HepG2 (cell line): Measurements from ENCODE around the gene PLAAT1. TPM values are rescaled to one million over a fixed set of nuclear protein-coding genes. Genes with fewer than 3 reads are reported as not detected.

Experiments
- ATAC-seq: fragments of 200-7000 bp; cut with Tn5 transposase; 3 replicates; pipeline ENCODE4 v1.9.1; 2020; ENCODE audit warnings: mild to moderate bottlenecking, moderate library complexity
- BruUV-seq: library from RNA; stranded (reverse); fragments of 400-500 nt; replicated peaks from 2 replicates; lab custom pipeline; 2021; lab: Mats Ljungman, UMichigan
- CTCF ChIA-PET: fragments of 300-600 bp; formaldehyde crosslinking; extraction: SDS; loops from one replicate; lab custom pipeline; 2021; ENCODE audit warnings: low total read pairs, inconsistent platforms, low intra/inter-chr PET ratio; lab: Yijun Ruan, JAX
- POLR2A ChIA-PET: fragments of 350-600 bp; sonication (Branson Sonifier 250); formaldehyde crosslinking; loops from one replicate; lab custom pipeline; 2020; ENCODE audit warnings: antibody characterized with exemption, inconsistent platforms; lab: Yijun Ruan, JAX
- DNase-seq: peaks from one replicate; pipeline ENCODE4 v3.0.0-alpha.2; 2015; ENCODE audit warnings: low spot score
- FAIRE-seq: peaks from 3 replicates; lab custom pipeline; 2011; peaks lifted over from hg19 to GRCh38; lab: Jason Lieb, UNC
- H2AFZ ChIP-seq: one replicate; pipeline ENCODE4 v1.6.1; 2011; ENCODE audit warnings: low read length, inconsistent platforms
- H3K27ac ChIP-seq: fragments of 300-600 bp; 3 replicates; pipeline ENCODE4 v1.8.0; 2011; ENCODE audit warnings: mixed run types, mild to moderate bottlenecking, mixed read lengths, low read length, inconsistent platforms; ENCODE audit not compliant: insufficient read depth; ENCODE audit errors: extremely low read length
- H3K27me3 ChIP-seq, 2 experiments: fragments of 200-600 bp in 1 of 2; 2 replicates in 1 of 2; 3 replicates in 1 of 2; pipeline versions ENCODE4 v1.6.0 to v1.8.0; 2011; ENCODE audit warnings: low read length in 2 of 2, mild to moderate bottlenecking in 2 of 2, moderate library complexity in 2 of 2, inconsistent platforms in 1 of 2; ENCODE audit not compliant: insufficient read depth in 2 of 2, control insufficient read depth in 1 of 2
- H3K36me3 ChIP-seq, 2 experiments: fragments of 200-600 bp in 1 of 2; replicated peaks in 1 of 2; 2 replicates in 1 of 2; 3 replicates in 1 of 2; pipeline versions ENCODE4 v1.5.1 to v1.8.0; 2011; ENCODE audit warnings: low read length in 2 of 2, inconsistent platforms in 1 of 2; ENCODE audit not compliant: insufficient read depth in 2 of 2, control insufficient read depth in 1 of 2
- H3K4me1 ChIP-seq: 2 replicates; pipeline ENCODE4 v1.5.1; 2012; ENCODE audit warnings: low read length, inconsistent platforms; ENCODE audit not compliant: insufficient read depth
- H3K4me2 ChIP-seq: 2 replicates; pipeline ENCODE4 v1.6.0; 2011; ENCODE audit warnings: low read depth, low read length, inconsistent platforms
- H3K4me3 ChIP-seq, 3 experiments: fragments of 200-600 bp in 1 of 3; sonication (generic), shearing (Covaris generic) in 1 of 3; replicated peaks in 1 of 3; 2 replicates each; pipeline ENCODE4 v1.5.1; 2011 to 2016; ENCODE audit warnings: low read length in 3 of 3, inconsistent platforms in 2 of 3, low read depth in 2 of 3, mild to moderate bottlenecking in 2 of 3, control low read depth in 1 of 3, mixed read lengths in 1 of 3; ENCODE audit not compliant: insufficient read depth in 1 of 3
- H3K79me2 ChIP-seq: one replicate; pipeline ENCODE4 v1.6.1; 2011; ENCODE audit warnings: low read length, inconsistent platforms; ENCODE audit not compliant: insufficient read depth
- H3K9ac ChIP-seq: 2 replicates; pipeline ENCODE4 v1.6.0; 2011; ENCODE audit warnings: mild to moderate bottlenecking, low read depth, low read length, inconsistent platforms; ENCODE audit not compliant: insufficient read depth
- H3K9me3 ChIP-seq: 2 replicates; pipeline ENCODE4 v1.5.1; 2012; ENCODE audit warnings: mild to moderate bottlenecking, low read length
- H4K20me1 ChIP-seq: 2 replicates; pipeline ENCODE4 v1.6.0; 2011; ENCODE audit warnings: inconsistent platforms, mild to moderate bottlenecking, low read length, moderate library complexity; ENCODE audit not compliant: insufficient read depth
- DPF2 ChIP-seq: sonication (generic); formaldehyde crosslinking; IDR thresholded peaks from 2 replicates; pipeline ENCODE4 v1.4.0; 2020; ENCODE audit warnings: mild to moderate bottlenecking, low read depth, missing genetic modification reagents, borderline replicate concordance
- FOXC1 ChIP-seq: sonication (generic); formaldehyde crosslinking; IDR thresholded peaks from 2 replicates; pipeline ENCODE4 v1.8.0; 2022; ENCODE audit warnings: mild to moderate bottlenecking, missing genetic modification reagents, borderline replicate concordance
- FOXJ3 ChIP-seq: sonication (generic); formaldehyde crosslinking; IDR thresholded peaks from 2 replicates; pipeline ENCODE4 v1.4.0; 2020; ENCODE audit warnings: missing genetic modification reagents, mild to moderate bottlenecking, borderline replicate concordance
- GFI1 ChIP-seq: sonication (generic); formaldehyde crosslinking; IDR thresholded peaks from 2 replicates; pipeline ENCODE4 v1.5.0; 2020; ENCODE audit warnings: missing genetic modification reagents, mild to moderate bottlenecking, borderline replicate concordance
- KLF16 ChIP-seq, 2 experiments: sonication (generic) in 1 of 2; formaldehyde crosslinking in 1 of 2; IDR thresholded peaks; 2 replicates each; pipeline versions ENCODE4 v1.6.1 to v1.8.0; 2016 to 2023; ENCODE audit warnings: missing genetic modification reagents in 2 of 2, missing compliant biosample characterization in 1 of 2
- RFX3 ChIP-seq: IDR thresholded peaks from 2 replicates; pipeline ENCODE4 v1.6.1; 2016; ENCODE audit warnings: missing biosample characterization, missing genetic modification reagents
- TEAD3 ChIP-seq: optimal IDR thresholded peaks from 2 replicates; pipeline ENCODE3; 2016; ENCODE audit warnings: borderline replicate concordance
- ZNF235 ChIP-seq: sonication (generic); formaldehyde crosslinking; IDR thresholded peaks from 2 replicates; pipeline ENCODE4 v1.8.1; 2023; ENCODE audit warnings: mild to moderate bottlenecking, missing genetic modification reagents, borderline replicate concordance
- ZNF510 ChIP-seq: sonication (generic); formaldehyde crosslinking; IDR thresholded peaks from 2 replicates; pipeline ENCODE4 v1.4.0; 2020; ENCODE audit warnings: low read depth, mild to moderate bottlenecking, missing genetic modification reagents
- ZNF543 ChIP-seq: sonication (generic); formaldehyde crosslinking; IDR thresholded peaks from 2 replicates; pipeline ENCODE4 v1.4.0; 2020; ENCODE audit warnings: mild to moderate bottlenecking, missing genetic modification reagents
- ZNF710 ChIP-seq: sonication (generic); formaldehyde crosslinking; IDR thresholded peaks from 2 replicates; pipeline ENCODE4 v1.5.0; 2020; ENCODE audit warnings: mild to moderate bottlenecking, missing genetic modification reagents, borderline replicate concordance
- ZSCAN25 ChIP-seq: sonication (generic); formaldehyde crosslinking; IDR thresholded peaks from 2 replicates; pipeline ENCODE4 v1.8.0; 2022; ENCODE audit warnings: mild to moderate bottlenecking, missing genetic modification reagents
- ZSCAN31 ChIP-seq: sonication (generic); formaldehyde crosslinking; IDR thresholded peaks from 2 replicates; pipeline ENCODE4 v1.5.0; 2020; ENCODE audit warnings: low read depth, mild to moderate bottlenecking, missing genetic modification reagents
- WGBS: methylation state at CpG from one replicate; pipeline ENCODE4 v1.1.6; 2017; ENCODE audit warnings: low lambda C conversion rate; 5-methylcytosine and 5-hydroxymethylcytosine counted together
- in situ Hi-C: cut with HindIII; loops from 2 replicates; pipeline ENCODE4 v1.10.0; 2017; ENCODE audit warnings: low pct_unique_long_range_greater_than_20kb; ENCODE audit not compliant: extremely low pct_ligation_motif_present
- intact Hi-C: fragments of 100-400 bp; cut with micrococcal nuclease; formaldehyde crosslinking; loops from one replicate; pipeline ENCODE4 v1.10.0; 2022; ENCODE audit not compliant: unreplicated experiment
- polyA plus RNA-seq, 8 experiments: library from polyadenylated mRNA; depleted of rRNA in 3 of 8; stranded (reverse) in 7 of 8; unstranded in 1 of 8; fragments of >200 nt; fragmentation: Illumina TruSeq in 4 of 8; extraction: Trizol in 4 of 8; gene quantifications; 2 replicates each; pipeline versions ENCODE4 v1.2.1 to v1.2.3, GENCODE V29; 2011 to 2016; ENCODE audit warnings: low read depth in 4 of 8, missing spikeins in 1 of 8, mixed read lengths in 1 of 8; ENCODE audit not compliant: insufficient read depth in 1 of 8
- total RNA-seq, 5 experiments: library from RNA; depleted of rRNA; stranded (reverse); fragments of >200 nt; fragmentation: Illumina TruSeq; extraction: Trizol; gene quantifications; 2 replicates each; pipeline ENCODE4 v1.2.3, GENCODE V29; 2016; ENCODE audit warnings: low read depth in 1 of 5
- TF ChIP-seq, protein P1 (sequence below): sonication (generic); formaldehyde crosslinking; IDR thresholded peaks from 2 replicates; pipeline ENCODE4 v1.9.0; 2021; ENCODE audit warnings: missing genetic modification reagents, borderline replicate concordance

Gene PLAAT1
- total and polyA plus RNA-seq, 2 of the 13 experiments (the other 11 are each of a cell fraction or from before 2014, with no cell fraction given) = not detected

- TF ChIP-seq FOXC1 (no peak), ZNF235 (no peak), ZSCAN25 (CRISPR knock-in tag) (no peak)
- TF ChIP-seq, all 625 proteins: peak for 0
Measured at GRCh38 chr3:193237030-193237429, 4.0 kb upstream of the PLAAT1 start (continued).

DNA sequence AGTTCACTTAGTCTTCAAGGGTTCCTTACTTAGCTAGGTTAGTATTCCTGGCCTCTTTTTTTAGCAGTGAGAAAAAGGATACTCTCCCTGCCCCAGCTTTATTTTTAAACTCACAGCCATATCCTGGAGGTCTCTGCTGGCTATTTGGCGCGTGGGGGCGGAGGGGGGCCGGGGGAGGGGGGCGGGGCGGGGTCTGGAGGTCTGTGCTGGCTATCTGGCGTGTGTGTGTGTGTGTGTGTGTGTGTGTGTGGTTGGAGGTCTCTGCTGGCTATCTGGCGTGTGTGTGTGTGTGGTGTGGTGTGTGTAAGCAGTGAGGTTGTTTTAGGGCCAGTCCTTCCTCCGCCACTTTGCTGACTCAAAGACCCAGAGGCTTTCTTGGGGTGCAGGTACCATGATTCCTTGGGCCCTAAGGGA is 579 bp upstream of the PLAAT1 start:
- Histone ChIP-seq H4K20me1 (no peaks in the 10 kb centered on the region), H3K36me3 (no peaks in the 10 kb centered on the region), H3K27me3 (no peaks in the 10 kb centered on the region), H3K4me3 (no peak overlapping the region), H3K4me2 (no peak overlapping the region), H3K9me3 (no peaks in the 10 kb centered on the region), H3K4me1 (no peaks in the 10 kb centered on the region), H2AFZ (no peak overlapping the region), H3K9ac (no peak overlapping the region), H3K27ac (no peak overlapping the region), H3K79me2 (no peaks in the 10 kb centered on the region)
- in situ Hi-C loops = no loop called here
- FAIRE-seq (no peak), DNase-seq (no peak), ATAC-seq (no peak)
- ChIA-PET POLR2A (no interaction called here), CTCF (no interaction called here)
- 47% methylated on average over 6 of the region's 9 CpGs for WGBS
- intact Hi-C loops = no loop called here
- TF ChIP-seq ZNF543 (CRISPR knock-in tag) (no peak), ZNF710 (no peak), FOXJ3 (CRISPR knock-in tag) (no peak), TEAD3 (no peak), RFX3 (no peak), GFI1 (CRISPR knock-in tag) (no peak), ZNF510 (CRISPR knock-in tag) (no peak), KLF16 (CRISPR knock-in tag; IDR thresholded peaks at IDR 0.05) (no peak), ZSCAN31 (CRISPR knock-in tag) (no peak), DPF2 (no peak)
- TF ChIP-seq, protein P1, sequence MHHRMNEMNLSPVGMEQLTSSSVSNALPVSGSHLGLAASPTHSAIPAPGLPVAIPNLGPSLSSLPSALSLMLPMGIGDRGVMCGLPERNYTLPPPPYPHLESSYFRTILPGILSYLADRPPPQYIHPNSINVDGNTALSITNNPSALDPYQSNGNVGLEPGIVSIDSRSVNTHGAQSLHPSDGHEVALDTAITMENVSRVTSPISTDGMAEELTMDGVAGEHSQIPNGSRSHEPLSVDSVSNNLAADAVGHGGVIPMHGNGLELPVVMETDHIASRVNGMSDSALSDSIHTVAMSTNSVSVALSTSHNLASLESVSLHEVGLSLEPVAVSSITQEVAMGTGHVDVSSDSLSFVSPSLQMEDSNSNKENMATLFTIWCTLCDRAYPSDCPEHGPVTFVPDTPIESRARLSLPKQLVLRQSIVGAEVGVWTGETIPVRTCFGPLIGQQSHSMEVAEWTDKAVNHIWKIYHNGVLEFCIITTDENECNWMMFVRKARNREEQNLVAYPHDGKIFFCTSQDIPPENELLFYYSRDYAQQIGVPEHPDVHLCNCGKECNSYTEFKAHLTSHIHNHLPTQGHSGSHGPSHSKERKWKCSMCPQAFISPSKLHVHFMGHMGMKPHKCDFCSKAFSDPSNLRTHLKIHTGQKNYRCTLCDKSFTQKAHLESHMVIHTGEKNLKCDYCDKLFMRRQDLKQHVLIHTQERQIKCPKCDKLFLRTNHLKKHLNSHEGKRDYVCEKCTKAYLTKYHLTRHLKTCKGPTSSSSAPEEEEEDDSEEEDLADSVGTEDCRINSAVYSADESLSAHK (CRISPR knock-in tag) = no peak
- no TSS peak for BruUV-seq
